Activated CD4-positive, alpha-beta T cell treated with anti-CD3 and anti-CD28 coated beads for 36 hours (primary cell): ENCODE data around the gene CLDN15. TPM values are rescaled to one million over a fixed set of nuclear protein-coding genes. Genes with fewer than 3 reads are reported as not detected.
A peak's percentile ranks its signal among the peaks of the same experiment; 100 is the strongest.
"Not testable (repeated sequence)": the region's sequence is repeated elsewhere in the genome, so short reads cannot be mapped to it uniquely, and the experiment has no call there.

Experiments used
- ATAC-seq: fragments of 200-7000 bp; cut with Tn5 transposase; one replicate; pipeline ENCODE4 v1.10.0; 2021; ENCODE audit warnings: mild to moderate bottlenecking, moderate library complexity
- CTCF ChIA-PET: fragments of 350-600 bp; sonication (Branson Sonifier 250); formaldehyde crosslinking; loops from one replicate; lab custom pipeline; 2021; ENCODE audit warnings: antibody characterized with exemption; lab: Charles Lee
- POLR2A ChIA-PET: fragments of 350-600 bp; sonication (Branson Sonifier 250); formaldehyde crosslinking; loops from one replicate; lab custom pipeline; 2021; ENCODE audit warnings: antibody characterized with exemption, inconsistent platforms; lab: Charles Lee
- DNase-seq: peaks from one replicate; pipeline ENCODE4 v3.0.0-alpha.2; 2020
- H3K27ac Mint-ChIP-seq: one replicate; pipeline ENCODE4 v1.8.0; 2021; ENCODE audit warnings: mixed read lengths
- H3K27me3 Mint-ChIP-seq: one replicate; pipeline ENCODE4 v1.8.0; 2021; ENCODE audit warnings: mixed read lengths
- H3K36me3 Mint-ChIP-seq: one replicate; pipeline ENCODE4 v1.8.0; 2021; ENCODE audit warnings: low read depth, mixed read lengths
- H3K4me1 Mint-ChIP-seq: one replicate; pipeline ENCODE4 v1.8.0; 2021; ENCODE audit warnings: mixed read lengths
- H3K4me3 Mint-ChIP-seq: one replicate; pipeline ENCODE4 v1.8.0; 2021; ENCODE audit warnings: mild to moderate bottlenecking, moderate library complexity, mixed read lengths
- H3K9me3 Mint-ChIP-seq: one replicate; pipeline ENCODE4 v1.8.0; 2021; ENCODE audit warnings: low read depth, mixed read lengths
- intact Hi-C, 2 experiments: fragments of 100-400 bp; cut with DNase I in 1 of 2; cut with micrococcal nuclease in 1 of 2; formaldehyde crosslinking; loops; one replicate each; pipeline versions ENCODE4 v1.14.2 to v1.15.1; 2022 to 2024; cut with DNase I, micrococcal nuclease
- total RNA-seq, 2 experiments: library from RNA; stranded (reverse); gene quantifications; one replicate each; pipeline ENCODE4 v1.2.3, GENCODE V29; 2021

Gene CLDN15
- total RNA-seq, 2 experiments from 2014 or later: 16.4 to 17.2 TPM

GRCh38 chr7:101208794-101209193, 28.8 kb downstream of the CLDN15 start:
- Mint-ChIP-seq H3K27me3 (peaks cover under 1% of the 10 kb centered on the region), H3K36me3 (peaks cover 18% of the 10 kb centered on the region), H3K4me1 (peaks cover 2% of the 10 kb centered on the region), H3K4me3 (no peak overlapping the region), H3K27ac (no peak overlapping the region), H3K9me3 (no peaks in the 10 kb centered on the region)
- intact Hi-C loops: no loop called here
- POLR2A ChIA-PET: no interaction called here
- CTCF ChIA-PET: interaction anchor here (0.5 kb wide), 1 partner anchor 8 kb away, joined by 3 read pairs; the partner anchor contains the start of gene MOGAT3
- no peak for DNase-seq
- no peak for ATAC-seq

- ChIA-PET CTCF (interaction anchor here (0.6 kb wide), 1 partner anchor 75 kb away, joined by 3 read pairs; no protein-coding TSS in a partner anchor), POLR2A (no interaction called here)
- Mint-ChIP-seq H3K9me3 (no peaks in the 10 kb centered on the region), H3K4me3 (no peak overlapping the region), H3K4me1 (peaks cover 2% of the 10 kb centered on the region), H3K27ac (no peak overlapping the region), H3K36me3 (peaks cover 18% of the 10 kb centered on the region), H3K27me3 (peaks cover 6% of the 10 kb centered on the region)
- intact Hi-C loops: no loop called here
- DNase-seq (no peak), ATAC-seq (no peak)
Measured at GRCh38 chr7:101207459-101207858, 30.1 kb downstream of the CLDN15 start.

- ChIA-PET CTCF (no interaction called here), POLR2A (no interaction called here)
- Mint-ChIP-seq H3K27ac (no peak overlapping the region), H3K4me1 (peaks cover 2% of the 10 kb centered on the region), H3K36me3 (peaks cover 18% of the 10 kb centered on the region), H3K27me3 (peaks cover 6% of the 10 kb centered on the region), H3K9me3 (no peaks in the 10 kb centered on the region), H3K4me3 (no peak overlapping the region)
- DNase-seq (no peak), ATAC-seq (no peak)
- intact Hi-C loops: no loop called here
Measured at GRCh38 chr7:101206665-101207042, 30.9 kb downstream of the CLDN15 start.

- Mint-ChIP-seq H3K36me3 (peaks cover 18% of the 10 kb centered on the region), H3K4me1 (peaks cover 2% of the 10 kb centered on the region), H3K9me3 (no peaks in the 10 kb centered on the region), H3K4me3 (no peak overlapping the region), H3K27ac (no peak overlapping the region), H3K27me3 (peaks cover 11% of the 10 kb centered on the region)
- DNase-seq (no peak), ATAC-seq (no peak)
- ChIA-PET CTCF (interaction anchor here (0.6 kb wide), 1 partner anchor 578 kb away, joined by 3 read pairs; no protein-coding TSS in a partner anchor), POLR2A (no interaction called here)
- intact Hi-C loops: no loop called here
Measured at GRCh38 chr7:101205901-101206664, 31.5 kb downstream of the CLDN15 start.

- H3K9me3 Mint-ChIP-seq, DNase-seq, H3K4me1 Mint-ChIP-seq, ATAC-seq, intact Hi-C loops: not testable (repeated sequence)
- peaks cover 14% of the 10 kb centered on the region for H3K36me3 Mint-ChIP-seq
- ChIA-PET POLR2A (interaction anchor here (0.6 kb wide), 1 partner anchor 1768 kb away, joined by 4 read pairs; no protein-coding TSS in a partner anchor), CTCF (interaction anchor here (0.6 to 2.9 kb wide), 8 partner anchors 9 to 60 kb away, joined by 3 to 11 read pairs (median 4); partner anchors contain the start of genes PLOD3, VGF and ZNHIT1)
- peak overlapping the region; percentile 32 for H3K4me3 Mint-ChIP-seq
- H3K27ac Mint-ChIP-seq: peak overlapping the region; percentile 59
- H3K27me3 Mint-ChIP-seq: peaks cover 21% of the 10 kb centered on the region
Measured at GRCh38 chr7:101203740-101204738, 33.6 kb downstream of the CLDN15 start.

- POLR2A ChIA-PET: no interaction called here
- H3K4me3 Mint-ChIP-seq: no peak overlapping the region
- peaks cover 4% of the 10 kb centered on the region for H3K4me1 Mint-ChIP-seq
- DNase-seq (no peak), ATAC-seq (no peak)
- intact Hi-C loops: no loop called here
- peaks cover 7% of the 10 kb centered on the region for H3K36me3 Mint-ChIP-seq
- no peaks in the 10 kb centered on the region for H3K9me3 Mint-ChIP-seq
- CTCF ChIA-PET: interaction anchor here (0.6 to 2.9 kb wide), 3 partner anchors 10 to 210 kb away, joined by 3 to 11 read pairs (median 4); no protein-coding TSS in a partner anchor
- no peak overlapping the region for H3K27ac Mint-ChIP-seq
- peaks cover 21% of the 10 kb centered on the region for H3K27me3 Mint-ChIP-seq
Measured at GRCh38 chr7:101202603-101202918, 35.0 kb downstream of the CLDN15 start.

GRCh38 chr7:101201695-101202602, 35.7 kb downstream of the CLDN15 start:
- Mint-ChIP-seq H3K4me1 (peaks cover 4% of the 10 kb centered on the region), H3K27me3 (peaks cover 21% of the 10 kb centered on the region), H3K4me3 (no peak overlapping the region), H3K36me3 (peaks cover 7% of the 10 kb centered on the region), H3K27ac (no peak overlapping the region), H3K9me3 (no peaks in the 10 kb centered on the region)
- intact Hi-C loops: no loop called here
- ChIA-PET CTCF (interaction anchor here (0.6 to 2.9 kb wide), 3 partner anchors 9 to 211 kb away, joined by 3 to 11 read pairs (median 4); no protein-coding TSS in a partner anchor), POLR2A (no interaction called here)
- DNase-seq: no peak
- ATAC-seq: no peak

GRCh38 chr7:101200862-101201599, 36.6 kb downstream of the CLDN15 start, which contains the start of gene MOGAT3:
MOGAT3 (minus strand) TSS chr7:101201036; CDS start chr7:101200854, 182 bp downstream.
- intact Hi-C loops: no loop called here
- ChIA-PET POLR2A (no interaction called here), CTCF (interaction anchor here (0.7 to 2.9 kb wide), 3 partner anchors 7 to 60 kb away, joined by 3 to 11 read pairs (median 3); no protein-coding TSS in a partner anchor)
- Mint-ChIP-seq H3K27ac (no peak within 1 kb of the TSS), H3K4me1 (peaks cover 4% of the 10 kb centered on the region), H3K27me3 (peaks cover 21% of the 10 kb centered on the region), H3K9me3 (no peaks in the 10 kb centered on the region), H3K36me3 (peaks cover 4% of the 10 kb centered on the region), H3K4me3 (no peak within 1 kb of the TSS)
- no peak for ATAC-seq
- DNase-seq: no peak

- no peaks in the 10 kb centered on the region for H3K36me3 Mint-ChIP-seq
- CTCF ChIA-PET: interaction anchor here (0.7 to 1.1 kb wide), 2 partner anchors 8 to 60 kb away, joined by 3 read pairs; no protein-coding TSS in a partner anchor
- H3K4me1 Mint-ChIP-seq: peaks cover 4% of the 10 kb centered on the region
- no peaks in the 10 kb centered on the region for H3K9me3 Mint-ChIP-seq
- H3K27ac Mint-ChIP-seq: no peak overlapping the region
- H3K4me3 Mint-ChIP-seq: no peak overlapping the region
- no peak for DNase-seq
- ATAC-seq: no peak
- peaks cover 21% of the 10 kb centered on the region for H3K27me3 Mint-ChIP-seq
- intact Hi-C loops: no loop called here
- POLR2A ChIA-PET: no interaction called here
Measured at GRCh38 chr7:101200504-101200861, 37.1 kb downstream of the CLDN15 start.

GRCh38 chr7:101199522-101199921, 38.1 kb downstream of the CLDN15 start:
- H3K4me1 Mint-ChIP-seq, POLR2A ChIA-PET, H3K36me3 Mint-ChIP-seq, H3K9me3 Mint-ChIP-seq, H3K4me3 Mint-ChIP-seq, H3K27ac Mint-ChIP-seq, DNase-seq, intact Hi-C loops, ATAC-seq: not testable (repeated sequence)
- H3K27me3 Mint-ChIP-seq: peaks cover 23% of the 10 kb centered on the region
- CTCF ChIA-PET: interaction anchor here (0.9 kb wide), 1 partner anchor 53 kb away, joined by 4 read pairs; no protein-coding TSS in a partner anchor
